Pancreas (tissue), 10 donors: ENCODE results near the gene ZNF544. TPM values are rescaled to one million over a fixed set of nuclear protein-coding genes. Genes with fewer than 3 reads are reported as not detected.

Experiments
- ATAC-seq, 4 donors: fragments of 200-7000 bp; cut with Tn5 transposase; one replicate each; pipeline versions ENCODE4 v1.8.0 to v1.9.1; 2020; ENCODE audit warnings: mild to moderate bottlenecking in 4 of 4, moderate library complexity in 4 of 4
- DNase-seq, 6 donors: peaks; one replicate each; pipeline ENCODE4 v3.0.0-alpha.2; 2020
- FAIRE-seq: peaks from 2 replicates; lab custom pipeline; 2012; peaks lifted over from hg19 to GRCh38; lab: Jason Lieb, UNC
- H3K27ac ChIP-seq, 4 donors: fragments of 200-600 bp; sonication (generic); 1 replicate in 3 of 4; 2 replicates in 1 of 4; pipeline versions ENCODE4 v1.5.0 to v1.8.0; 2020
- H3K27me3 ChIP-seq, 4 donors: fragments of 200-600 bp; one replicate each; pipeline ENCODE4 v1.8.0; 2021
- H3K36me3 ChIP-seq, 3 donors: fragments of 200-600 bp; sonication (generic) in 1 of 3; one replicate each; pipeline versions ENCODE4 v1.5.0 to v1.8.0; 2020 to 2021
- H3K4me1 ChIP-seq, 3 donors: fragments of 200-600 bp; one replicate each; pipeline ENCODE4 v1.8.0; 2021
- H3K4me3 ChIP-seq, 4 donors: fragments of 200-600 bp; sonication (generic) in 2 of 4; one replicate each; pipeline versions ENCODE4 v1.5.0 to v1.8.0; 2020 to 2021
- H3K9me3 ChIP-seq, 4 donors: fragments of 200-600 bp; one replicate each; pipeline ENCODE4 v1.8.0; 2021
- WGBS, 2 donors: extraction: QIAGEN DNeasy Blood & Tissue Kit; methylation state at CpG; one replicate each; pipeline ENCODE4 v1.1.7; 2013; 5-methylcytosine and 5-hydroxymethylcytosine counted together
- intact Hi-C, 3 donors: fragments of 100-400 bp; cut with DNase I; formaldehyde crosslinking; loops; one replicate each; pipeline versions ENCODE4 v1.11.1 to v1.14.2; 2022
- polyA plus RNA-seq, 2 donors: library from polyadenylated mRNA; stranded (reverse); fragments of 200-250 nt; gene quantifications; one replicate each; pipeline ENCODE4 v1.2.3, GENCODE V29; 2013
- total RNA-seq, 6 donors: library from RNA; stranded (reverse); fragmentation: NEBNext Ultra II Directional in 4 of 6; extraction: Animal tissue kit (Norgen Biotek cat#: 25700) in 4 of 6; gene quantifications; one replicate each; pipeline versions ENCODE4 v1.2.1 to v1.2.4, GENCODE V29; 2021 to 2023
- TF ChIP-seq, protein P1 (sequence below), 4 donors: fragments of 200-600 bp; sonication (generic) in 3 of 4; IDR thresholded peaks; one replicate each; pipeline versions ENCODE4 v1.5.0 to v1.8.0; 2021; ENCODE audit warnings: antibody characterized with exemption in 4 of 4
- donor health status: healthy with polysubstance abuse.
- donor health status: DM: no; HTN: no; CAD: no; lungs with moderate emphysema.
- donor health status: DM: no; HTN: no; CAD: no.
- donor health status: control.
- donor health status: control.
- donor health status: Bipolar disorder and iron deficiency.
- donor health status: DM: yes; HTN: yes; CAD: no.
- donor health status: DM: no; HTN: no; CAD: no.
- donor health status: DM: no; HTN: no; CAD: no.
- donor health status: DM: yes; HTN: yes; CAD: no.

Gene ZNF544
- total and polyA plus RNA-seq, 8 donors = 6.5 to 15.8 (median 9.7) TPM

DNA sequence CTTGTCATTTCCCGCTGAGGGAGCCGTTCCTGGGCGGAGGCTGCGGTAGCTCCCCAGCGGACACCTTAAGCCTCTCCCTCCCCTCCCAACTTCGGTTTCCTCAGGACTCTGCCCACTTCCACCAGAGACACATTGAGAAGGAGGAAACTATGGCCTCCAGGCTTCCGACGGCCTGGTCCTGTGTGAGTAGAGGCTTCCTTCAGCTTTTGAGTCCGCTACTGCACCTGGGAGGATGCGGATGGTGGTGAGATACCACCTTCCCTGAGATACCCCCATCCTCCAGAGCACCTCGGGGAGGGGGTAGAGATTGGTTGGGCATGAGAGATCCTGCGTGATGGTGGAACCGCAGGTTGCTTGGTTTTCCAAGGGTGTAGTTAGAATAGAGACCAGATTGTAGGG, 44.9 kb upstream of the ZNF544 start:
- H3K4me3 ChIP-seq = peak overlapping the region; percentile 74 to 93 (median 84)
- DNase-seq = no peak
- H3K36me3 ChIP-seq = peaks cover 5 to 24% (median 12%) of the 10 kb centered on the region in 3 donors
- TF ChIP-seq, protein P1, sequence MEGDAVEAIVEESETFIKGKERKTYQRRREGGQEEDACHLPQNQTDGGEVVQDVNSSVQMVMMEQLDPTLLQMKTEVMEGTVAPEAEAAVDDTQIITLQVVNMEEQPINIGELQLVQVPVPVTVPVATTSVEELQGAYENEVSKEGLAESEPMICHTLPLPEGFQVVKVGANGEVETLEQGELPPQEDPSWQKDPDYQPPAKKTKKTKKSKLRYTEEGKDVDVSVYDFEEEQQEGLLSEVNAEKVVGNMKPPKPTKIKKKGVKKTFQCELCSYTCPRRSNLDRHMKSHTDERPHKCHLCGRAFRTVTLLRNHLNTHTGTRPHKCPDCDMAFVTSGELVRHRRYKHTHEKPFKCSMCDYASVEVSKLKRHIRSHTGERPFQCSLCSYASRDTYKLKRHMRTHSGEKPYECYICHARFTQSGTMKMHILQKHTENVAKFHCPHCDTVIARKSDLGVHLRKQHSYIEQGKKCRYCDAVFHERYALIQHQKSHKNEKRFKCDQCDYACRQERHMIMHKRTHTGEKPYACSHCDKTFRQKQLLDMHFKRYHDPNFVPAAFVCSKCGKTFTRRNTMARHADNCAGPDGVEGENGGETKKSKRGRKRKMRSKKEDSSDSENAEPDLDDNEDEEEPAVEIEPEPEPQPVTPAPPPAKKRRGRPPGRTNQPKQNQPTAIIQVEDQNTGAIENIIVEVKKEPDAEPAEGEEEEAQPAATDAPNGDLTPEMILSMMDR (IDR thresholded peaks at IDR 0.05) = no peak
- peak overlapping the region; percentile 84 to 99 (median 98) for H3K27ac ChIP-seq
- intact Hi-C loops = no loop called here
- H3K27me3 ChIP-seq = no peaks in the 10 kb centered on the region
- WGBS, 2 donors = 15 to 17% methylated on average over 13 of the region's 13 CpGs
- H3K4me1 ChIP-seq = peaks cover 0 to 3% (median 0%) of the 10 kb centered on the region in 3 donors
- ATAC-seq = no peak
- FAIRE-seq = no peak
- peaks cover 0 to 22% (median 1%) of the 10 kb centered on the region in 4 donors for H3K9me3 ChIP-seq

DNA sequence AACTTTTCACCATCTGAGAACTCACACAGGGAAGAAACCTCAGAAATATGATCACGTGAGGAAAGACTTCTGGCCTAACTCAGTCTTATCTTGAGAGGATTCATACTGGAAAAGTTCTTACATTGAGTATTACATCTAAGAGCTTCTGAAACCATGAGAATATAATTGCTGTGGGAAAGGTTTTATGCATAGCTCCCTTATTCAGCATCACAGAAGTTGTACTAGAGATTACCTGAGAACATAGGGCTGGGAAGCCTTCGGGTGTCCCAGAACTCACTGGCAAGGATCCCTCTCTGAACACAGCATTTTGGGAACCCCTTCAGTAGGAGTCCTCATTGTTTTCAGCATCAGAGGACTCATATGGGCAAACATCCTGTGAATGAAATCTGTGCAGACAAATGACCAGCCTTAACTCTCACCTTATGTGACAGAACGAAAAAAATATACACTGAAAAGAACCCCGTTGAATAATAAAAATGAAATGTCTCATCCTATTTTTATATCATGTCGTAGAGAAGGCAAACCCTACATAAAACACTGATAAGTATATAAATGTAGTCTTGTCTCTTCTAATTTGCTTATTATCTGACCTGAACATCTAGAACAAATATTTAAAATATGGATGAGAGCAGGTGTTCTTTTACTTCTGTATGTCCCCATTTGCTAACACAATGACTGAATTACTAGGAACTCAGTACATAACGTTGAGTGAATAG, 31.7 kb upstream of the ZNF544 start:
- peaks cover 0 to 60% (median 24%) of the 10 kb centered on the region in 4 donors for H3K9me3 ChIP-seq
- H3K27ac ChIP-seq = no peak overlapping the region
- H3K4me1 ChIP-seq = no peaks in the 10 kb centered on the region
- WGBS, 2 donors = 79 to 81% methylated on average over 6 of the region's 6 CpGs
- no peak overlapping the region for H3K4me3 ChIP-seq
- H3K27me3 ChIP-seq = no peaks in the 10 kb centered on the region
- intact Hi-C loops = loop anchor here in 1 of 3 donors (10.0 kb wide), 1 partner anchor 68 kb away; no protein-coding TSS in a partner anchor
- ATAC-seq (no peak), DNase-seq (no peak), FAIRE-seq (no peak)
- TF ChIP-seq, protein P1 (IDR thresholded peaks at IDR 0.05) = no peak
- H3K36me3 ChIP-seq = peaks cover 3 to 77% (median 22%) of the 10 kb centered on the region in 3 donors

DNA sequence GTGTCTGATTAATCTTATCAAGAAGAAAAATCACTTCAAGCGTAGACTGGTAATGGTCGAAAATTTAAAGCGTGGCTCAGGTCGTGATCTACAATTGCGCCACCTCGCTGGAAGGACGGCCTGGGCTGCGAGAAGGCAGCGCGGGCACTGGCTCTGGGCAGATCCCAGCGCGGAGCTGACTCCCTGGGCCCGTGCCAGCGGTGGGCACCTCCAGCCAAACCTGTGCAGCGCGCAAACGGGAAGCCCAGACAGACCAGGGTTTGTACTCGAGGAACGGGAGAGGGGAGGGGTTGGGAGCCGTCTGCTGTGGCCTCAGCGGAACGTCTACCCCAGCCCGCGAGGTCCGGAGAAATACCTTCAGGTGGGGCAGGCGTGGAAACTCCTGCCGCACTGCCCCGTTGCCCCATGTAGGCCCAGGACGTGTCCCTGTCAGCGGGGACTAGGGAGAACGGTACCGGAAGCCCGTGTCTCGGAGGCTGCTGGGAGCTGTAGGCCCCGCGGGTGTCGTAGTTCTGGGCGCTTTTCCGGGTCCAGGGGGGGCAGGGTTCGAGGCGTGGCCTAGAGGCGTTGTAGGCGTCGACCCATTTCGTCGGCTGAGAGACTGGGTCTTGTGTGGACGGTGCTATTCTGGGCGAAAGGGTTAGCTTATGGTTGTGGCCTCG, 24.8 kb upstream of the ZNF544 start:
- no peak for ATAC-seq
- H3K9me3 ChIP-seq = peaks cover 0 to 79% (median 28%) of the 10 kb centered on the region in 4 donors
- DNase-seq = peak in 1 of 6 donors; percentile 42
- no peak overlapping the region for H3K4me3 ChIP-seq
- no peaks in the 10 kb centered on the region for H3K27me3 ChIP-seq
- intact Hi-C loops = loop anchor here in 1 of 3 donors (10.0 kb wide), 1 partner anchor 61 kb away; no protein-coding TSS in a partner anchor
- WGBS, 2 donors = 16 to 18% methylated on average over 46 to 49 of the region's 49 CpGs
- no peak for FAIRE-seq
- TF ChIP-seq, protein P1 (IDR thresholded peaks at IDR 0.05) = no peak
- H3K27ac ChIP-seq = no peak overlapping the region
- no peaks in the 10 kb centered on the region for H3K4me1 ChIP-seq
- H3K36me3 ChIP-seq = peaks cover 26 to 51% (median 32%) of the 10 kb centered on the region in 3 donors

DNA sequence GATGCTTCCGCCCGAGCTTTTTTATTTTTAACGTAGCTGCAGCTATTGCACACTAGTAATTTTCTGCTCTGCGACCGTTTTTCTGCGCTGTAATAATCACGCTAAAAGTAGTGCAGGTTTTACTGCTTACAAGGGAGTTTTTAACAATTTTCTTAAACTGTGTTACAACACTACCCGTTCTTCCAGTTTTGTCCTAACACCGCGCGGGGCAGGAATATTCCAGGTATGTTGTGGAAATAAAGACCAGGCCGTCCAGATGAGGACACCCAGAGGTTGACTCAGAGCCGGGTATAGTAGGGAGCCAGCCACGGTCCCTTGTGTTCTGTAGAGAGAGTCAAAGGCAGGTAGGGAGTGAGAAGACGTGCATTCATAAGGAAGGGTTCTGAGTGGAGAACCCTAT, 24.1 kb upstream of the ZNF544 start:
- FAIRE-seq = no peak
- peaks cover 0 to 86% (median 25%) of the 10 kb centered on the region in 4 donors for H3K9me3 ChIP-seq
- H3K4me3 ChIP-seq = no peak overlapping the region
- WGBS, 2 donors = 33 to 38% methylated on average over 15 of the region's 15 CpGs
- peaks cover 29 to 57% (median 35%) of the 10 kb centered on the region in 3 donors for H3K36me3 ChIP-seq
- no peak overlapping the region for H3K27ac ChIP-seq
- no peak for DNase-seq
- no peaks in the 10 kb centered on the region for H3K4me1 ChIP-seq
- H3K27me3 ChIP-seq = no peaks in the 10 kb centered on the region
- TF ChIP-seq, protein P1 (IDR thresholded peaks at IDR 0.05) = no peak
- ATAC-seq = no peak
- intact Hi-C loops = loop anchor here in 1 of 3 donors (10.0 kb wide), 1 partner anchor 60 kb away; no protein-coding TSS in a partner anchor
